PC-3 (cell line): ENCODE results near the gene CHSY3. TPM values are rescaled to one million over a fixed set of nuclear protein-coding genes. Genes with fewer than 3 reads are reported as not detected.
A peak's percentile ranks its signal among the peaks of the same experiment; 100 is the strongest.

Experiments used
- ATAC-seq: fragments of 200-7000 bp; cut with Tn5 transposase; 2 replicates; pipeline ENCODE4 v1.9.1; 2020; ENCODE audit warnings: mild to moderate bottlenecking, moderate library complexity
- BruUV-seq: library from RNA; stranded (reverse); fragments of 400-500 nt; replicated peaks from 2 replicates; lab custom pipeline; 2021; lab: Mats Ljungman, UMichigan
- CTCF ChIA-PET: fragments of 300-600 bp; sonication (Branson Sonifier 250); formaldehyde crosslinking; loops from one replicate; lab custom pipeline; 2022; ENCODE audit warnings: antibody characterized with exemption; lab: Charles Lee
- POLR2A ChIA-PET: fragments of 300-600 bp; sonication (Branson Sonifier 250); formaldehyde crosslinking; loops from one replicate; lab custom pipeline; 2022; ENCODE audit warnings: antibody characterized with exemption; ENCODE audit not compliant: unreplicated experiment; lab: Charles Lee
- DNase-seq: peaks from one replicate; pipeline ENCODE4 v3.0.0-alpha.2; 2015
- H2AFZ ChIP-seq: fragments of 300-600 bp; sonication (generic); 2 replicates; pipeline ENCODE4 v1.6.0; 2016; ENCODE audit warnings: antibody characterized with exemption, low read length
- H3F3A ChIP-seq: fragments of 300-600 bp; sonication (generic); one replicate; pipeline ENCODE4 v1.6.0; 2017; ENCODE audit warnings: antibody characterized with exemption, low read length, control low read depth, mild to moderate bottlenecking; ENCODE audit not compliant: unreplicated experiment
- H3K27ac ChIP-seq: fragments of 300-600 bp; sonication (generic); 2 replicates; pipeline ENCODE4 v1.5.1; 2016; ENCODE audit warnings: mild to moderate bottlenecking, low read length
- H3K27me3 ChIP-seq: fragments of 300-600 bp; sonication (generic); 2 replicates; pipeline ENCODE4 v1.6.1; 2016; ENCODE audit warnings: low read length, mixed read lengths
- H3K36me3 ChIP-seq: fragments of 300-600 bp; sonication (generic); 2 replicates; pipeline ENCODE4 v1.6.1; 2016; ENCODE audit warnings: low read depth, mixed run types, low read length, mixed read lengths
- H3K4me1 ChIP-seq: fragments of 300-600 bp; sonication (generic); 2 replicates; pipeline ENCODE4 v1.5.1; 2016; ENCODE audit warnings: low read length; ENCODE audit not compliant: insufficient read depth
- H3K4me2 ChIP-seq: fragments of 300-600 bp; sonication (generic); 2 replicates; pipeline ENCODE4 v1.6.0; 2016; ENCODE audit warnings: low read length
- H3K4me3 ChIP-seq: fragments of 300-600 bp; sonication (generic); 2 replicates; pipeline ENCODE4 v1.5.1; 2016; ENCODE audit warnings: mild to moderate bottlenecking, low read length, mixed read lengths
- H3K79me2 ChIP-seq: fragments of 300-600 bp; sonication (generic); 2 replicates; pipeline ENCODE4 v1.6.1; 2017; ENCODE audit warnings: low read length, mixed read lengths
- H3K9ac ChIP-seq: fragments of 300-600 bp; sonication (generic); 2 replicates; pipeline ENCODE4 v1.6.0; 2016; ENCODE audit warnings: mild to moderate bottlenecking, low read length
- H3K9me2 ChIP-seq: fragments of 300-600 bp; sonication (generic); replicated peaks from 2 replicates; pipeline ENCODE4 v1.6.1; 2016; ENCODE audit warnings: mixed run types, low read length, mixed read lengths
- H3K9me3 ChIP-seq: fragments of 300-600 bp; sonication (generic); 2 replicates; pipeline ENCODE4 v1.6.1; 2016; ENCODE audit warnings: low read length, mixed read lengths
- H4K20me1 ChIP-seq: fragments of 300-600 bp; sonication (generic); 2 replicates; pipeline ENCODE4 v1.6.1; 2016; ENCODE audit warnings: low read length, mixed read lengths
- CTCF ChIP-seq: fragments of 300-600 bp; sonication (generic); conservative IDR thresholded peaks from 2 replicates; pipeline ENCODE4 v1.5.1; 2017; ENCODE audit warnings: antibody characterized with exemption, low read depth, mild to moderate bottlenecking, low read length
- EZH2 ChIP-seq: fragments of 300-600 bp; sonication (generic); IDR thresholded peaks from one replicate; pipeline ENCODE4 v1.6.1; 2017; ENCODE audit warnings: antibody characterized with exemption, mild to moderate bottlenecking, low read length; ENCODE audit not compliant: unreplicated experiment
- EZH2phosphoT487 ChIP-seq: fragments of 300-600 bp; sonication (generic); IDR thresholded peaks from 2 replicates; pipeline ENCODE4 v1.6.1; 2018; ENCODE audit warnings: mild to moderate bottlenecking, antibody characterized with exemption, low read length, borderline replicate concordance
- intact Hi-C: fragments of 100-400 bp; cut with micrococcal nuclease; formaldehyde crosslinking; loops from 2 replicates; pipeline ENCODE4 v1.9.0; 2023
- total RNA-seq: library from RNA; depleted of rRNA; stranded (reverse); fragments of >200 nt; gene quantifications from 2 replicates; pipeline ENCODE4 v1.2.3, GENCODE V29; 2014

The CHSY3 gene
- total RNA-seq, 1 experiment from 2014 or later, result 1.7 TPM

GRCh38 chr5:130206686-130207085, 302.4 kb downstream of the CHSY3 start:
- H3K27ac ChIP-seq, result no peak overlapping the region
- TF ChIP-seq EZH2phosphoT487 (no peak), CTCF (no peak), EZH2 (no peak)

GRCh38 chr5:130213607-130214006, 309.3 kb downstream of the CHSY3 start:
- no TSS peak for BruUV-seq
- no peak for TF ChIP-seq EZH2phosphoT487
- no peak for TF ChIP-seq CTCF
- no peaks in the 10 kb centered on the region for H3K9me3 ChIP-seq
- POLR2A ChIA-PET, result no interaction called here
- intact Hi-C loops, result no loop called here
- H3K9ac ChIP-seq, result no peak overlapping the region
- no peaks in the 10 kb centered on the region for H3K79me2 ChIP-seq
- no peak overlapping the region for H2AFZ ChIP-seq
- no peak overlapping the region for H3K27ac ChIP-seq
- no peaks in the 10 kb centered on the region for H3K9me2 ChIP-seq
- no peaks in the 10 kb centered on the region for H3K27me3 ChIP-seq
- H3K4me1 ChIP-seq, result no peaks in the 10 kb centered on the region
- CTCF ChIA-PET, result no interaction called here
- H3K4me2 ChIP-seq, result no peak overlapping the region
- H3K36me3 ChIP-seq, result no peaks in the 10 kb centered on the region
- H4K20me1 ChIP-seq, result no peaks in the 10 kb centered on the region
- no peak overlapping the region for H3K4me3 ChIP-seq
- no peak for DNase-seq
- ATAC-seq, result no peak
- no peaks in the 10 kb centered on the region for H3F3A ChIP-seq

More at GRCh38 chr5:130206686-130207085, 302.4 kb downstream of the CHSY3 start:
- H3K27me3 ChIP-seq, result no peaks in the 10 kb centered on the region
- no peaks in the 10 kb centered on the region for H3K36me3 ChIP-seq
- no peaks in the 10 kb centered on the region for H3K9me3 ChIP-seq
- H3K4me2 ChIP-seq, result no peak overlapping the region
- peak; percentile 24 for DNase-seq
- no peaks in the 10 kb centered on the region; the same call in 1 of the 2 replicates for H3K4me1 ChIP-seq
- intact Hi-C loops, result no loop called here
- no peak for ATAC-seq
- H4K20me1 ChIP-seq, result no peaks in the 10 kb centered on the region
- no peaks in the 10 kb centered on the region for H3K79me2 ChIP-seq
- no peak overlapping the region for H2AFZ ChIP-seq
- CTCF ChIA-PET, result no interaction called here
- no peaks in the 10 kb centered on the region for H3K9me2 ChIP-seq
- no peak overlapping the region for H3K9ac ChIP-seq
- H3F3A ChIP-seq, result no peaks in the 10 kb centered on the region
- POLR2A ChIA-PET, result no interaction called here
- H3K4me3 ChIP-seq, result no peak overlapping the region
- BruUV-seq, result no TSS peak

GRCh38 chr5:130216286-130216685, 312.0 kb downstream of the CHSY3 start:
- ATAC-seq (no peak), DNase-seq (no peak)
- H3K4me1 ChIP-seq, result no peaks in the 10 kb centered on the region
- no peaks in the 10 kb centered on the region for H3K9me2 ChIP-seq
- H3K36me3 ChIP-seq, result no peaks in the 10 kb centered on the region
- intact Hi-C loops, result no loop called here
- no peak for TF ChIP-seq EZH2
- no peak for TF ChIP-seq CTCF
- no peaks in the 10 kb centered on the region for H4K20me1 ChIP-seq
- no peak overlapping the region for H3K27ac ChIP-seq
- H3K79me2 ChIP-seq, result no peaks in the 10 kb centered on the region
- H2AFZ ChIP-seq, result no peak overlapping the region
- CTCF ChIA-PET, result no interaction called here
- no peak overlapping the region for H3K4me3 ChIP-seq
- no TSS peak for BruUV-seq
- H3K9ac ChIP-seq, result no peak overlapping the region
- H3K4me2 ChIP-seq, result no peak overlapping the region
- no peaks in the 10 kb centered on the region for H3F3A ChIP-seq
- POLR2A ChIA-PET, result no interaction called here
- H3K9me3 ChIP-seq, result no peaks in the 10 kb centered on the region
- H3K27me3 ChIP-seq, result no peaks in the 10 kb centered on the region
